DLD1 (cell line): ENCODE measurements around the gene PKP2.
"Not testable (repeated sequence)": the region's sequence is repeated elsewhere in the genome, so short reads cannot be mapped to it uniquely, and the experiment has no call there.

Experiments
- in situ Hi-C: cut with HindIII; loops from 2 replicates; pipeline ENCODE4 v1.10.0; 2017; ENCODE audit warnings: low sequenced_read_pairs

Gene PKP2

DNA sequence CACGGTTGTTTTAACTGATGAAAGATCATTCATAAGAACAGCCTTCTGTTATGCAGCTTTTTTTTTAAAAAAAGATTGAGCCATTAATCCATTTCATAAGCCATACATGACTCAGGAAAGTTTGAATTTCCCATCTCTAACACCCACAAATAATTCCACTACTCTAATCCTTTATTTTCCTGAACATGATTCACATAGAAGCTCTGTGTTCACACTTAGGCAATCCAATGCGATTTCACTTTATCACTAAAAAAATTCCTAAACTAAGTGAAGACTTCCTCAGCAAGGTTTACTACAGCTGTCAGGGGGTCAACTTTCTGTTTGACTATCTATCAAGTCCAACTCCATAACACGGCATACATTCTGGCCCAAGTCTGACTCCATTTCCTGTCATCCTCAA is 25.9 kb downstream of the PKP2 start:
- in situ Hi-C loops = no loop called here

DNA sequence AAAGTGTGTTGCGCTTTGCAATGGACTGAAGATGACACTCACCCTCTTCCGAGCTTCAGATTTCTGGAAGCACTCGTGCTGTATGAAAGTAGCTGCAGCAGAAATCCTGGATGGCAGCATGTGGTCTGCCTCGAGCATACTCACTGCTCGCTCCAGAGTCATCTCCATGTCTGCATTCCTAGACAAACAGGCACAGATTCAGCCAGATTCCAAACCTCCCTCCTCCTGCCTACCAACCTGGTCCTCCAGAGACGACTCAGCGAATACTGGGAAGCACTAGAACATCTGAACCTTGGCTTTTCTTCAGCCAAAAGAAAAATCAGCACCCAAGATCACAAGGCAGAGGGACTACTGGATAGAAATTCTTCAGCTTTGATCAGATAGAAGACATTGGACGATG is 27.7 kb downstream of the PKP2 start:
- in situ Hi-C loops = no loop called here

DNA sequence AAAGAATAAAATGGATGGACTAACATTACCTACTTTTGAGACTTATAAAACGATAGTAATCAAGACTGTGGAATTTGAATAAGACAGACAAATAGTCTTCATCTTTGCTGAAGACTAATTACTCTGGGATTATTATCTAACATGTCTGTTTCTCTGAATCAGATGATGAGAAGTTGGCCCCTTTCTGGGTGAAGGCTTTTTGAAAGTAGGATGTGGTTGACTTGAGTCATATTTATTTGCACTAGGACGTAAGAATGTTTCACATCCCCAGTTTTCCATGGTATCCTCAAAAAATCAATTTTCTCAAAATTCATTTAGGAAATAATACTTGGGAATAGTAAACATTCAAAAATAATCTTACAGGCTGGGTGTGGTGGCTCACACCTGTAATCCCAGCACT is 31.8 kb downstream of the PKP2 start:
- in situ Hi-C loops = no loop called here

DNA sequence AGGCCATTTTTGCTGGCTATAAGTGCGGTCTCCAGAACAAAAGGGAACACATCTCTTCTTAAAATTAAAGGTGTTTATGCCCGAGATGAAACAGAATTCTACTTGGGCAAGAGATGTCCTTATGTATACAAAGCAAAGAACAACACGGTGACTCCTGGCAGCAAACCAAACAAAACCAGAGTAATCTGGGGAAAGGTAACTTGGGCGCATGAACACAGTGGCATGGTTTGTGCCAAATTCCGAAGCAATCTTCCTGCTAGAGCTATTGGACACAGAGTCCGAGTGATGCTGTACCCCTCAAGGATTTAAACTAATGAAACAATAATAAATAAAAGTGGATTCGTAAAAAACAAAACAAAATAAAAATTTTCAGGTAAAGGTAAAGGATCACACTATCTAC is 33.4 kb downstream of the PKP2 start:
- in situ Hi-C loops = no loop called here

DNA sequence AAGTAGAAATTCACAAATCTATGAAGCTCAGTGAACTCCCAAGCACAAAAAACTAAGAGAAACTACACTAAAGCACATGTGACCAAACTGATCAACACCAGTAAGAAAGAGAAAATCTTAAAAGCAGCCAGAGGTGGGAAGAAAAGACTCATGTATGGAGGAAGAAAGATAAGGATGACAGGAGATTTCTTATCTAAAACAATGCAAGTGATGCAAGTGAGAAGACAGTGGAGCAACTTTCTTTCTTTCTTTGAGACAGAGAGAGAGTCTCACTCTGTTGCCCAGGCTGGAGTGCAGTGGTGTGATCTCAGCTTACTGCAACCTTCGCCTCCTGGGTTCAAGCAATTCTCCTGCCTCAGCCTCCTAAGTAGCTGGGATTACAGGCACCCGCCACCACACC is 34.9 kb downstream of the PKP2 start:
- in situ Hi-C loops = not testable (repeated sequence)

DNA sequence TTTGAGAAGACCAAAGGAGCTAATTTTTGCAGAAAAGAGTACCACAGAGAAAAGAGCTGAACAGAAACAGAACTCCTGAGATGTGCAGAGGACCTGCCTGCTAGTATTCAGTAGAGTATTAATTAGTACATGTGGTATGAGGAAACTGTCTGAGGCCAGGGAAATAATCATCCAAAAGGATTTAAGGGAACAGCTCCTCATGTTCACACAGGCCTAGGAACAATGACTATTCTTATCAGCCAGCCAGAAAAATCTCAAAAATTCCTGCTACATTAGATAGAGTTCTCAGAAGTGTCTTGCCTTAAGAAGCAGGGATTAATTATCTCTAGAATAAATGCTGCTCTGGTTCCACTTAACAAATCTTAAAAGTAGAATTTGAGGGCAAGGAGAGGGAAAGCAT is 36.4 kb downstream of the PKP2 start:
- in situ Hi-C loops = no loop called here

DNA sequence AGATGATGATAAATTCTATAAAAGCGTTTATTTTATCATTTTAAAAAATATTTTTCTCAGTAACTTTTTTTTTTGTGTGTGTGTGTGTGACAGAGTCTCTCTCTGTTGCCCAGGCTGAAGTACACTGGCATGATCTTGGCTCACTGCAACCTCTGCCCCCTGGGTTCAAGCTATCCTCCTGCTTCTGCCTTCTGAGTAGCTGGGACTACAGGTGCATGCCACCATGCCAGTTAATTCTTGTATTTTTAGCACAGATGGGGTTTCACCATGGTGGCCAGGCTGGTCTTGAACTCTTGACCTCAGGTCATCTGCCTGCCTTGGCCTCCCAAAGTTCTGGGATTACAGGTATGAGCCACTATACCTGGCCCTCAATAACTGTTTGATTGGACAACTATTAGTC is 37.2 kb downstream of the PKP2 start:
- in situ Hi-C loops = no loop called here

DNA sequence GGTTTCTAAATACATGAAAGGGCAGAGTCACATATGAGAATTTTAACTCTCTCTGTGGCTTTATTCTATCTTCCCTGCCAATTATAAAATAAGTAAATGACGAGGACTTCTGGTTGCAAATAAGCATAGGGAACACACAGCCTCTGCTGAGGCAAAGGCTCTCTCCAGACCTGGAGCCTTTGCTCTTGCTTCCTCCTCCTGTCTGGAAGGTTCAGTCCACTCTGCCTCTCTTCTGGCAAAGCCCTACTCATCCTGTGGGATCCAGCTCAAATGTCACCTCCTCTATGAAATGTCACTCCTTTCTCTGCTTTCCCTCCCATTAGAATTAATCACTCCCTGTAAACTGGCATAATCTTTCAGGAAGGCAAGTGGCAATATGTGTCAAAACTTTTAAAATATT is 41.9 kb downstream of the PKP2 start:
- in situ Hi-C loops = no loop called here

DNA sequence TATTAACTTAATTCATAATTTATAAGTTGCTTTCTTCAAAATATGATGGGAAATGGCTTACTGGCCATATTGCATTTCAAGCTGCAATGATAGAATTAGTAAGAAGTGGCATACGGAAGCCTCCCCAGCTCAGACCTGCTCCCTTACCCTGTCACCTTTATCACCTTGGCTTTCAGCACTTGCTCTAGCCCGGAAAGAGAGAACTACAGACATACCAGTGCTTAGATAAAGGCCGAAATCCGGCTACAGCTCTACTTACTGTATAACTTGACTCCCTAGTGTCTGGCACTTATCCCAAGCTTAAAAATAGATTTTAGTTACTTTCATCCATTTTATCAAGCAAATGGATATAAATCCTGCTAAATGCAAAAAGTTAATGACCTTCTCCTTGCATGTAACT is 42.5 kb downstream of the PKP2 start:
- in situ Hi-C loops = no loop called here

DNA sequence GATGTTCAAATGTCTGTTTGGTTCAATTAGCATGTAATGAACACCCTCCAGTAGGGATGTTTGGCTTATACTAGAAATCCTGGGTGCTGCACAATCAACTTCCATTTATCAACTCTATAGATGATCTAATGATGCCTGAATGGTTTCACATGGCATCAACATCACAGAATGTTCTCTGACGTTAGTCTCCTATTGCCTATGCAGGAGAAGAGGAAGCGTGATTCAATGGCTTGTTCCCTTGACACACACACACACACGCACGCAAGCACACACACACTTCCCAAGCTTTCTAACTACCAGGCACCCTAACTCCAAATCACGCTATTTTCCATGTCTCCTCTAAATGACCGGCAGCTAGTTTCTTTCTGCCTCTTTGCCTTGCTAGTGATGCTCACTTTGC is 49.3 kb downstream of the PKP2 start:
- in situ Hi-C loops = no loop called here

DNA sequence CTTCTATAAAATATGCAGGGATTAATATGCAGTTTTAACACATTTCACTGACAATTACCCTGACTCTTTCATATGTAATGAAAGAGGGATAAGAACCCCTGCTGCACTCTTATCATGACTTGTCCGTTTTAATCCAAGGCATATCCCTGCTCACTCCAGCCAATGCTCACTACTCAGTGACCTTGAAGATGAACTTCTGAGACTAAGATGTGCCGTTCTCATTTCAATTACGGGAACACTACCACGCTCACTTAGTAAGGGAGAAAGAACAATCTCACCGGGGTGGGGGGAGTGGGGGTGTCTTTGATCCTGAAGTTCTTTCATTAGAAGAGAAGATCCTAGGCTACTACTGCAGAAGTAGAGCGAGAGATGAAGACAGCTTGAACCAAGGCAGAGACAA is 50.5 kb downstream of the PKP2 start:
- in situ Hi-C loops = no loop called here

DNA sequence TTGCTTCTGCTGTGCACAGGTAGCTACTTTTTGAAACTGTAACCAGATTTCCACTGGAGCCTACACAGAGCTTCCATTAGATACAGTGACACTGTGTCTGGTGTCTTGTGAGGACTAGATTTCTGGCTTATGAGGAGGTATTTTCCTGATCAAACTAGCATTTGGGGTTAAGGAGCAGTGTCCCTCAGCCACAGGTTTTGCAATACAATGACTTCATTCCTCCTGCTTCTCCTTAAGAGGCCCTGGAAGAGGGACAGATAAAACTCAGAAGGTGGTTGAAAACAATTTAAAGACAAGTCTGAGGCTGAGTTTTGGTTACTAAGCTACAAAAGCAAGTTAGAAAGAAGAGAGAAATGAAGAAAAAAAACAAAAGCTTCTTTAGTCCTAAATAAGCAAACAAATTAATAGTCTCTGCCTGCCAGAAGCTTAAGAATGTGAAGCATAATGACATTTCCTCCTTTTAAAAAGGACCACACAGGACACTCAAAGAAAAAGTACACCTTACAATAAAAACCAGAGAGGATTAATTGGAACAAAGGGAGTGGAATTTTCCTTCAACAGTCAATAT is 53.0 kb downstream of the PKP2 start:
- in situ Hi-C loops = no loop called here

DNA sequence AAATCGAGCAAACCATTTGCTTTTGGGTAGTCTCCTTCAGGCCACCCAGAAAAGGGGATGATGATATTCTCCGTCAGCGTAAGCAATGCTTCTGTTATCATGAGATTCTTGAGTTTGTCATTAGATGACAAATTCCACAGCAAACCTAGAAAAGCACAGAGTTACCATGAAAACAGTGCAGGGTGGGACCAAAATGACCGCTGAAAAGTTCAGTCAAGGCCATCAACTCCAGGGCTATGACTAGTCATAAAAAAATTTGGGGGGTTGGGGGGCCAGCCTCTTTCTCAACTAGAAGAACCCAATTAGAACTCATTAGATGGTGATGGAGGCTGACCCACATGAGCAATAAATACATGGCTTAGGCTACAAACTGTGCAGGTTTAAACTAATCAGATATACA is 55.5 kb downstream of the PKP2 start:
- in situ Hi-C loops = no loop called here

DNA sequence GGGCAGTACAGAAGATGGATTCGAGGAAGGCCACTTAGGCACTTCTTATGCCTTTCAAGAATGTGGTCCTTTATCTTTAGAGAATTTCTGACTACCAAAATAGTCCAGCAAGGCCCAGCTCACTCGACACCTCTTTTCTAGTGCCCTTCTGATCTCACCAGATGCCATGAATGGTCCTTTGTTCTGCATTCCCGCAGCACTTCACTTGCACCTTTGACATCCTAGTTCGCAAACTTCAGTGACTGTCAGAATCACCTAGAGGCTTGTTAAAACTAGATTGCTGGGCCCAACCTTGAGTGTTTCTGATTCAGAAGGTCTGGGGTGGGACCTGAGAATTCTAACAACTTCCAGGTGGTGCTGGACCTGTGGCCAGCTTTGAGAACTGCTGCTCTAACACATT is 56.7 kb downstream of the PKP2 start:
- in situ Hi-C loops = no loop called here

DNA sequence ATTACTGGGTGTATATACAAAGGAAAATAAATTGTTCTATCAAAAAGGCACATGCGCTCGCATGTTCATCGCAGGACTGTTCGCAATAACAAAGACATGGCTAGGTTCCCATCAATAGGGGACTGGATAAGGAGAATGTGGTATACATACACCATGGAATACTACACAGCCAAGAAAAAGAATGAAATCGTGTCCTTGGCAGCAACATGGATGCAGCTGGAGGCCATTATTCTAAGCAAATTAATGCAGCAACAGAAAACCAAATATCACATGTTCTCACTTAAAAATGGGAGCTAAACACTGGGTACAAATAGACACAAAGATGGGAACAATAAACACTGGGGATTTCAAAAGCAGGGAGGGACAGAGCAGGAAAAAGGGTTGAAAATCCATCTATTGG is 58.6 kb downstream of the PKP2 start:
- in situ Hi-C loops = no loop called here

DNA sequence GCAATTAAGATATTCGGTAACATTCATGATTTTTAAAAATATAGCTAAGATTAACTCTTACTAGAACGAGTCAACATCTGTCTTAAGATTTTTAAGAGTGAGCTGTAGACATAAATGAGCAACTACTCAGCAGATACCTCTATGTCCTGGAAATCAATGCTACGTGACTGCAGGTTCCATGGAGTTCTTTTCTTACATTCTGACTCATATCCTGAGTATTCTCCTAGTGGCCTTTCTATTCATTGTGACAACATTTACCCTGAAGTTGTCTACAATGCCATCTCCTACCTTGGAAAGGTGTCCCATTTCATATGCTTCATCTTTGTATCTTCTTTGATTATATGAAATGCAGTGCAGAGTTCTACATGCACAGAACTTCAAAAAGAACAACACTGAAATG is 59.9 kb downstream of the PKP2 start:
- in situ Hi-C loops = no loop called here

DNA sequence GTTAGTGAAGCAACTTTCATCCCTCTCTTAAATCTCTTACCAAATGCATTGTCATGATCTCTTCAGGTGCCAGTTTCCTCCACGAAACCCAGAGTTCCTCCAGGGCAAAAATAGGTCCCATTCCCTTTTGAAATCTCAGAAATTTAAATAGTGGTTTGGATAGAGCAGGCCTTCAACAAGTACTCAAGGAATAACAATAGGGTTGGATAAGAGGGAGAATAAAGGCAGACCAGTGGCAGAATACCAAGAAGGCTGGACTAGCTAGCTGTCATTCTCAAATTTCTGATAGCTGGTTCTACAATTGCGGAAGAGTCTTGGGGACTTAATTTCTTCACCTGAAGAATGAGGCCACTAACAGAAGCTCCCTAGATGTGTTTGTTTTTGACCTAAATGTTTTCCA is 62.5 kb downstream of the PKP2 start:
- in situ Hi-C loops = no loop called here

DNA sequence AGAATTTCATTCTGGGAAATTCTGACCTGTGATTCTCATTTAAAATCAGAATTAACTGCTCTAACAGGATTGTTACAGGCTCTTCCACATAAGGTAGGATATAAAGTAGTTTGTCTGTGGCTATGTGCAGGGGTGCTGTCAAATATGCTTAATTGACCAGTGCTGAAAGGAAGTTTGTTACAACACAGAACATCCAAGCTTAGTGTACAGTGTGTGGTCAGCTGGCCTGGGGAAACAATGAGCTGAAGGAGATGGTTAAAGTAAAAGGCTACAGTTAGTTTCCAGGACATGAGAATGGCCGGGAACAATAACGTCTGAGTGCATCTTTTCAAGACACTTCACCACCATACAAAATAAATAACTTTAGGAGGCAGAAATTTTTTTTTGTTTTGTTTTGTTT is 68.0 kb downstream of the PKP2 start:
- in situ Hi-C loops = no loop called here

DNA sequence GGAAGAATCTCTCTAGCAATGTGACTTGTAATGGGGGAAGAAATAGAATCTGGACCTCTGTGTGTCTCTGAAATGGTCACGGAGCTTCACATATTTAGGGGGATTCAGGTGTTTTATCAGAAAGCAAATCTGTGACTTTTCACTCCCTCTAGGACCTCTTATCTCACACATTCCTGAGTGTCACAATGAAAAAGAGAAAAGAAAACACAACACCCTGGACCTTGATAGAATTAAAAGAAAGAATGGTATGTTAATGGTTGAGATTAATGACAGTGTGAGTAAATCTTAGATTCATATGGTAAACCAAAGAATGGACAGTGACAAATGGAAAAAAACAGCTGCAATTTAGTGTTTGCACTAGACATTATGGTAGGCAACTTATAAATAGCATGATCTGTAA is 68.5 kb downstream of the PKP2 start:
- in situ Hi-C loops = no loop called here

DNA sequence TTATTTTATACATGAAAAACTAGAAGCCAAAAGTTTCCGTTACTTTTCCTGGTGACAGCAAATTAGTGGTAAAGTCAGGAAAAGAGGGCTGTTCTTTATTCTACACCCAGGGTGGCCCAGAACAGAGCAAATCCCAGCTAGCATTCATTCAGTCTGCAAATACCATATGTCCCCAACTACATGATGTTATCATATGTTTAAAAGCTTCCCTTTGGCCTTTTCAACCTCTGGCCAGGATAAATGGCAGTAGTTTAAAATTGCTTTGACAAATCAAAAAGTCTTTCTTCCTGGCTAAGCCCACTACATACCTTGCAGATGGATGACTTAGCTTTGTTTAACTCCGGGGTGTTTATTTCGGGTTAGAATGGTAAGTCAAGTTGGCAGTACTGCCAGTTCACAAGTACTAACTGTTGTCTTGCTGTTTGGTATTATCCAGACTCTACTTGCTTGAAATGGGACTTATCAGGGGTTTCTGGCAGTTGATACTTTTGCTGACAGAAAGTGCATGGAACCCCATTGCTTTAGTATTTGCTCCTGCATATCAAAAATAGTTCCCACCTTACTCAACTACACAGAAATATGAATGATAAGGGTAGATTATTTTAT is 69.7 kb downstream of the PKP2 start:
- in situ Hi-C loops = no loop called here

DNA sequence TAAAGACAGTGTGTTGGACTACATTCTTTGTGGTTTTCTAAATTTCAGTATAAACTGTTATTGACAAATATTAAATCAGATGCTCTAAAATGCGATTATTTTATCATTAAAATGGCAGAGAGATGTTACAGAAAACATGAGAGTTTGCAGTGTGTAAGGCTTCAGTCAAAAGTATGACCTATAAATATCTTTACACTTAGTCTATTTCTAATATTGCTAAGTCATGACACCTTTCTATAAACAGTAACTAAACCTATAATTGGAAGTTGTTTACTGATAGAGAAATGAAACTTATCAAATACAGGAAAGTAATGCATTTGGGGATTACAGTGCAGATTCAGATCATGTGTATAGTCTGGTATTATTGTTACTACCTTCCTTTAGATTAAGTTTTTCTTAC is 72.0 kb downstream of the PKP2 start:
- in situ Hi-C loops = no loop called here

DNA sequence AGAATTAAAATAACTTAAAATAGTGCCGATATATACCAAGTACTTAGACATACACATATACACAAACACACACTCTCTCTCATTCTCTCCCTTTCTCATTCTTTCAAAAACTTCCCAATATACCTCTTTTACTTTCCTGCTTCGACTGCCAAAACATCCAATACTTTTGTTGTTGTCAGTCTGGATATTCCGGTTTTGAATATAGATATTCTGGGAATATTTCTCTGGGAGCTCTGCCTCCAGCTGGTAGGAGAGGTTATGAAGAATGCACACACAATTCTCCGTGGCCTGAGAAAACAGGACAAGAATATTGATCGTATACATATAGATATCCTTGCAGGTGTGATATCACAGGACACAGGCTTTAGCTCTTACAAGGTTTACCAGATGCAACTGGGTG is 74.2 kb downstream of the PKP2 start:
- in situ Hi-C loops = no loop called here

DNA sequence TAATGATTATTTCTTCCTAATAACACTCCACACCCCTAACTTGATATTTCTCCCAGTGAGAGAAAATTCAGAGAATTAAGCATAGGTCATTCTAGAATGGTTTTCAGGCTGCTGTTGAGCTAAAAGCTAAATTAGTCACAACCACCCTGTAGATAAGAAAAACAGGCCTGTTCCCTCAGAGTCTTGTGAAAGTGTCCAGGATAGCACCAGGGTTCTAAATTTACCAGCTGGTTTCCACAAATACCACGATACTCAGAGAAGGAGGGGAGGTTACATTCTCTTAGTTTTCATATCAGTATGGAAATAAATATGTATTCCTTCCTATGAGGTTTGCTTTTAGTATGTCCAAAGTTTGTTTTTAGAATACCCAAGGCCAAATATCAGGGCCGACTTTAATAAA is 74.9 kb downstream of the PKP2 start:
- in situ Hi-C loops = no loop called here
